Stimulated activated CD4-positive, alpha-beta T cell treated with anti-CD3 and anti-CD28 coated beads, Interleukin-2, amount 100 ng/mL, for 48 hours (primary cell): ENCODE measurements around the gene MCAT.
"Not testable (repeated sequence)": the region's sequence is repeated elsewhere in the genome, so short reads cannot be mapped to it uniquely, and the experiment has no call there.

ENCODE experiments used
- DNase-seq, 2 donors: peaks; one replicate each; pipeline ENCODE4 v3.0.0-alpha.2; 2020

The MCAT gene

DNA sequence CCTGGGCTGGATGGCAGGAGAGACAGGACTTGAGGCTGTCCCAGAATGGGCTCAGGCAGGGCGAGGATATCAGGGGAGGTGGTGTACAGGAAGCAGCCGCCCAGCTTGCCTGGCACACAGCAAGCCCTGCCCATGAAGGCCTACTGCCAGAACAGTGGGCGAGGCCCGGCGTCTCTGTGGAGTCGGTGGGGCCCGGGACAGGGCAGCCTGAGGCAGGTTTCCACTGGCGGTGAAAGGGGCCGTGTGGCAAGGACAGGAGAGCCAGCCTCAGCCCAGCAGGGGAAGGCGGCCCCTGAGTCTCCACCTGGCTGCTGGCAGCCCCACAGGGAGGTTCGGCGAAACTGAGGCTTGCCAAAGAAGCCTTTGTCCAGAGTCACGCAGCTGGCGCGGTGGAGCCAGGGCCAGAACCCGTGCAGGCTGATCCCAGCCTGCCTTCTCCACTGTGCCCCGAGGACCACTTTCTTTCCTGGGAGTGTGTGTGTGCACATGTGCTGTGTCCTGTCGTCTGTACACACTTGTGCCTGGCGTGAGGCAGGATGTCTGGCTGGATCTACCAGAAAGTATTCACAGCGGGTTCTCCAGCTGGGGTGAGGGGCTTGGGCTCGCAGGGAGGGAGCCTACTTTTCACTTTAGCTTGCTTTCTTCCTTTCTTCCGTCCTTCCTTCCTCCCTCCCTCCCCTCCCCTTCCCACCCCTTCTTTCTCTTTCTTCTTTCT is 9.3 kb upstream of the MCAT start:
- peak; percentile 44 to 56 for DNase-seq

DNA sequence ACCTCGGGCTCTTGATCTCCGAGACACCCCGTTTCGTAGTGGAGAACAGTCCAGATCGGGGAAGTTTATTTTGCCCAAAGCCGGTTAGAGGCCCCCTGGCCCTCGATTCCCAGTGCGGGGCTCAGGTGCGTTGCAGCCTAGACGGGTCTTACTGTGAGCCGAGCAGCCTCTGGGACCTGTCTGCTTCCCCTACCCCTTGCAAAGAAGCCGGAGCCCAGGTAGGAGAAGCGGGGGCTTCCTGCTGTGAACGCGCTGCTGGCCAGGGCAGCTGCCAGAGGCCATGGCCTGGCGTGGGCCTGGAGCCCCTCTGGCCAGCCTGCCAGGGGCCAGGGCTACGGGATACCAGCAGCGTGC is 8.8 kb upstream of the MCAT start:
- no peak for DNase-seq

DNA sequence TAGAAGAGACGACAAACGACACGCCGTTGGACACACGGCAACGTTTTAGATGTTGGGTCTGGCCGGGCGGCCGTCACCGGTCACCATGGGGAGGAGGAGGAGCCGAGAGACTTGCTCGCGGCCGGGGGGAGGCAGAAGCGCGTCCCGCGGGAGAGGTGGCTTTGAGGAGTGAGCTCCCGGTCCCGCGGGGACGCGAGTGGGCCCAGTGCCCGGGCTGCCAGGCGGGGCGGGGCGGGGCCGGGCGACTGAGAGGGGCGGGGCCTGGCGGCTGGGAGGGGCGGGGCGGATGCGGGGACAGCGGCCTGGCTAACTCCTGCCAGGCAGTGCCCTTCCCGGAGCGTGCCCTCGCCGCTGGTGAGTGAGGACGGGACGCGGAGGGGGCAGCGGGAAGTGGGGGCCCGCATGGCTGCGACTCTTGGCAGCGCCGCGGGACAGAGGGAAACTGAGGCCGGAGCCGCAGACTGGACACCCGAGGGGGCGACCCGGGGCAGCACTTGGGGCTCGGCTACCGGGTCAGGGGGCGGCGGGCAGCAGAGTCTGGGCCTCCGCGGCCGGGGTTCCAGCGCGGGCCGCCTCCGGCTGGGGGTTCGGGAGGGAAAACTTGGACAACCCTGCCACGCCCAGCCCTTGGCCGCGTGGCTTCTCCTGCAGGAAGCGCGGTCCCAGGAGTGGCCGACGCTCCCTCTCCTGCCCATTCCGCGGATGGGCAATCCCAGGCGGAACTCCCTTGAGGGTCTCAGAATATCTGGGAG is 8.2 kb upstream of the MCAT start, which contains the start of gene TSPO:
TSS of gene TSPO (plus strand) at position 309 of the 752 bp plus-strand sequence. CDS start 7,680 bp downstream, outside the sequence.
- DNase-seq = peak; percentile 55 to 58

DNA sequence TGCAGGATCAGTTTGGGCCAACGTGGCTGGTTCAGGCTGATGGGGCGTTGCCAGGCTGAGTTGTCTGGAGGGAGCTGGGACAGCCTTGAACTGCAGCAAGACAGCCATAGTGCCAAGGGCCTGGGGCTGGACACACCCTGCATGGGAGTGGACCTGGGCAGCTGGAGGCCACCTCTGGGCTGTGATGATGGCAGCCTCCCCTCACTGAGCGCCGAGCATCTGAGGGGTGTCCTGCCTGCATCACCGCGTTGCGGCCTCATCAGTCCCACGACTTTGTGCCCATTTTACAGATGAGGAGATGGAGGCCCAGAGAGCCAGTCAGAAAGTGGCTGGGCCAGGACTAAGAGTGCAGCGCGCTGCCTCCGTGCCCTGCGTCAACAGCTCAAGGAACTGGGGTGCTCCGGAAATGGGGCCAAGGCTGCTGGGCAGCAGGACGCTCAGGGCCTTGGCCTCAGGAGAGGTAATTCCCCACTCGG is 7.6 kb upstream of the MCAT start:
- DNase-seq = no peak

DNA sequence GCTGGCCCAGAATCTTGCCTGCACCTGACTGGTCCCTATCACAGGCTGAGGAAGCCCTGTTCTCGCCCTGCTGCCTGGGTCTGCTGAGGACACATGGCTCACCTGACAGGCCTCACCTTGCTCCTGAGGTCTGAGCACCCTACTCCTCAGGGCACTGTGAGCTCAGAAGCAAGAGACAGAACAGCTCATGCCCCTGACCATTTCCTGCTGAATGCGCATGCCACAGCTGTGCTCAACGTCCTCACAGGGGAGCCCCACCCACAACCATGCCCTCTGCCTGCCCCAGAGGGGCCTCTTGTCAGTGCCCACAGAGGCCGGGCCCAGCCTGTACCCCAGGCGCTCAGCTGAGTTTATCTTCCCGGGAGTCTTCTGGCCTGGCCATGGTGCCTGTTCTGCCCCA is 5.4 kb upstream of the MCAT start:
- no peak for DNase-seq

DNA sequence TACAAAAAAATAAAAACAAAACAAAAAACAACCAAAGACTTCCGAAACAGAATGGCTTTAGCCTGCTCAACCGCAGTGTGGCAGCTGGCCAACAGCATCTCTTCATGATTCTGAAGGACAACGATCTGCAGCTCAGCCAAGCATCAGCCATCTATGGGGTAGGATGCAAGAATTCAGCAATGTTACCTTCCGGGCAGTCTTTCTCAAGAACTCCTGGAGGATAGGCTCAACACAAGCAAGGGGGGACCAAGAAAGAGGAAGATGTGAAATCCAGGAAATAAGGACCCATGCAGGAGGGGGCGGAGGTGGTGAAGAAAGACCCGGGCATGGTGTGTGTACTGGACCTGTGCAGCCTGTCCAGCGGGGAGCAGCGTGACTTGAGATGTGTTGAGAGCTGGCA is 4.6 kb upstream of the MCAT start:
- DNase-seq = no peak

DNA sequence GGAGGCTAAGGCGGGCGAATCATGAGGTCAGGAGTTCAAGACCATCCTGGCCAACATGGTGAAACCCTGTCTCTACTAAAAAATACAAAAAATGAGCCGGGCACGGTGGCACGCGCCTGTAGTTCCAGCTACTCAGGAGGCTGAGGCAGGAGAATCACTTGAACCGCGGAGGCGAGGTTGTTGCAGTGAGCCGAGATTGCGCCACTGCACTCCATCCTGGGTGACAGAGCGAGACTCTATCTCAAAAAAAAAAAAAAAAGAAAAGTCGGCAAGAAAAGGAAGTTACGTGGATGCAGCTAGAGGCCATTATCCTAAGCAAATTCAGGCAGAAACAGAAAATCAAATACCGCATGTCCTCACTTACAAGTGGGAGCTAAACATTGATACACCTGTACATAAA is 3.1 kb upstream of the MCAT start:
- not testable (repeated sequence) for DNase-seq

DNA sequence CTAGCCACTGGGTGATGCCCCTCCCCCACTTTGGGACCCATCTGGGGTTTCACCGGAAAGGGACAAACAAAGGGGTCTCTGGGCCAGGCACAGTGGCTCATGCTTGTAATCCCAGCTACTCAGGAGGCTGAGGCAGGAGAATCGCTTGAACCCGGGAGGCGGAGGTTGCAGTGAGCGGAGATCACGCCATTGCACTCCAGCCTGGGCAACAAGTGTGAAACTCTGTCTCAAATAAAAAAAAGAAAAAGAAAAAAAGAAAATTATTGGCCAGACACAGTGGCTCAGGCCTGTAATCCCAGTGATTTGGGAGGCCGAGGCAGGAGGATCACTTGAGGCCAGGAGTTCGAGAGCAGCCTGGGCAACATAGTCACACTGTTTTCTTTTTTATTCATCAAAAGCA is 2.2 kb upstream of the MCAT start:
- not testable (repeated sequence) for DNase-seq

DNA sequence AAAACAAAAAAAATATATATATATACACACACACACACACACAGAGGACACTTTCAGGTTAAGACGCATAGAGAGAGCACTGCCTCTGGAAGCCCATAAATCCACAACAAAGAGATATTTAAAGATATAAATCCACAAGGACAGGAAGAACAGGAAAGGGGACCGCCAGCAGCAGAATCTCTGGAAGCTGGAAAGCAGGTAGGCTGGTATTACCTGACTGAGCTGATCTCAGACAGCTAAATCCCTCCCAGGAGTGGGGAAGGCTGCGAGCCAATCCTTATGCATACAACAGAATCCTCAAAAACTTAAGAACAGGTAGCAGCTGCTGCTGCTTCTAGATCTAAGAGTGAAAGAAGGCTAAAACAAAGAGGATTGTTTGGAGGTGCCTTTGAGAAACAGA is 1.8 kb upstream of the MCAT start:
- no peak for DNase-seq

DNA sequence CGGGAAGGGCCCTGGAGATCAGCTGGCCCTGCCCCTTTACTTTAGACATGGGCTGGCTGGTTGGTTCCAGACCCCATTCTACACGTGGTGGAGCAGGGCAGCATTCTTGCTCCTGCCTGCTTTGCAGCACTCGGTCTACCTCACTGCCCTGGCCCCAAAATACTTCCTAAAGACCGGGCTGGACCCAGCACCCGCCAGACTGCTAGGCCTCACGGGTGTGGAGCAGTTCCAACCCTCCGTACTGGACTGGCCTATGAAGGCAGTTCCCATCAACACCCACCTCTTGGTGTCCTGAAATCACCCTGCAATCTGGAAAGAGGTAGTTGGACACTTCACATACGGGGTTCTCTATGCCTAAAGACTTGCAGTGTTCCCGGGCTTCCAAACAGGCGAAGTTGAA is 6.4 kb downstream of the MCAT start:
- no peak for DNase-seq

DNA sequence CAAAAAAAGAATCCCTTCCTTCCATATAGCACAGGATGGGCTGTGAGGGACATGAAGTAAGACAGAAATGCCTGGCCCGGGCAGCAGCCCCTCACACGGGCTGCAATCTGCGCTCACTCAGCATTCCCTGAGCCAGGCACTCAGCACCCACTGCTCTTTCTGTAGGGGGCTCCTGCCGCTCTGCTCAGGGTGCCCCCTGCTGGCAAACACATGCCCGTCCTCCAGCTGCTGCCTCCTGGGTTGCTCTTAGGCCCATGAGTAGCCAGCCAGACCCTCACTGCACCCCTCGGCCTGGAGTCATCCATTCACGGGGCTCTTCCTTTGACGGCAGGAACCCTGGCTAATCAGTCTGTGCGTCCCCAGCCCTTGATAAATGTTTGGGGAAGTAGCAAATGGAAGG is 6.9 kb downstream of the MCAT start:
- peak in 1 of 2 donors; percentile 14 for DNase-seq

DNA sequence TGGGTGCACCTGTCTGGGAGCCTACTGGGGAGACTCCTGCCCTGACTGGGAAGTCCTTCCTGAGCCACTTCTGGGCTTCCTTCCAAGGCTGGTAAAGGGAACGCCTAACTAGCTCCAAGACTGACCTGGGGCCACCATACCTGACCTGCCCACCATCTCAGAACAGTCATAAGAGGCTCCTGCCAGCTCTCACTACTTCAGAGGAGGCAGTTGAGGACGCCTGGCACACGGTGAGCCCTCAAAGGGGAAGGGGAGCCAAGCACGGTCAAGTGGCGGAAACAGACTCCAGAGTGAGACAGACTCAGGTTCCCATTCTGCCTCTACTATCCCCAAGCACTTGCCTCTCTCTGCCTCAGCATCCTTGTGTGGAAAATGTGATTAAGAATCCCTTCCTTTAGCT is 7.6 kb downstream of the MCAT start:
- DNase-seq = no peak

DNA sequence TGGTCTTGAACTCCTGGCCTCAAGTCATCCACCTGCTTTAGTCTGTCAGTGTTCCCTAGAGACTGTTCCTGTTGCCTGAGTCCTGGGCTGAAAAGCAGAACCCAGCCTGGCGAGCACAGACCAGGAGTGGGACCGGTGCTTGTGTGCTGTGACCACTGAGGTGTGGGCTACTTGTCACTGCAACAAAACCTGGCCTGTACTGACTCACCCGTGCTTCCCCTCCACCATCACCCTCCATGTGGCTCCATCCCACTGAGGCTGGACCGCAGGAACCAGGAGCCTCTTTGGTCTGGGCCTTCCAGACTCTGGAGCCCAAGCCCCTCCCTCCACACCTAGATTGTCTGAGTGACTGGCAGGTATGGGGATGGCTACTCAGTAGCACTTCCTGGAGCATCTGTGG is 8.6 kb downstream of the MCAT start:
- no peak for DNase-seq

DNA sequence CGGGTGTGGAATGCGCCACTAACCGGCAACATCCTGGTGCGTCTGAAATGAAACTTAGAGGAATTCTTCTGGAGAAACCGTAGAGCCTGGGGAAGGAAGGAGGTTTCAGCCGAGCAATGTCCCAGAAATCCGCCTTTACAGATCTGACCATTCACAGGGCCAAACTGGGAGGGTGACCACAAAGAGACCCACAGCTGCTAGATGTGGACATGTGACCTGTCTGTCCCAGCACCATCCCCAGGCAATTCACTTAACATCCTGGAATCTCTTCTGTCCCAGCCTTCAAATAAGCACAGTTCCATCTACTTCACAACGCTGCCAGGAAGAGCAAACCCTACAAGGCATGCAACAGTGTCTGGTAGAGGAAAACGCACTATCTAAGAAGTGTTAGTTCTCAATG is 9.8 kb downstream of the MCAT start:
- no peak for DNase-seq

DNA sequence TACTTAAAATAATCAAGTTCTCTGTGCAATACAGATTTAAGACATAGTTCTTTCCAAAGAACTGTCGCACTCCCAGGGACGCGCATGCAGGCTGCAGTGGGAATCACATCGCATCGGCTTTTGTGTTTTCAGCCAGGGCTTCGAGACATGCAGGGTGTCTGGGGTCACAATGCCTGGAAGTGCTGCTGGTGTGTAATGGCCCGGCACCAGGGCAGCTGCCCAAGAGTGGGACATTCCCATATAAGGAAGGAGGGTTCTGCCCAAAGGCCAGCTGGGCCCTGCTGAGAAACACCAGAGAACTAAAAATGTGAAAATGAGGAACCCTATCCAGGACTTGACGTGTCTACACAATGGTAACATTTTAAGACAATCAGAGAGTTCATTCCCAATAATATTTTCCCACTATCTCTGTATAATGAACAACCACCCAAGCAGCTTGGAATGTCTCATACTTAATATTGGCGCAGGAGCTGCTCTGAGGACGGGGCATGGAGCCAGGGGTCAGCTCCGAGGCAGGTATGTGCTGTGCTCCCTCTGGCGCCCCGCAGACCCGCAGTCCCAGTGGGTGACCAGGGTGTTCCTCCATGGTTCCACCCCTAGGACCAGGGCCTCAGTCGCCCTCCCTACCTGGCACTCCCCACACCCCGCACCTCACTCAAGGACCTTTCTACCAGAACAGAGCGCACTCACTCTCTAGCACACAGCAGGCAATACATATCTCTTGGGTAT is 11.3 kb downstream of the MCAT start:
- DNase-seq = no peak

DNA sequence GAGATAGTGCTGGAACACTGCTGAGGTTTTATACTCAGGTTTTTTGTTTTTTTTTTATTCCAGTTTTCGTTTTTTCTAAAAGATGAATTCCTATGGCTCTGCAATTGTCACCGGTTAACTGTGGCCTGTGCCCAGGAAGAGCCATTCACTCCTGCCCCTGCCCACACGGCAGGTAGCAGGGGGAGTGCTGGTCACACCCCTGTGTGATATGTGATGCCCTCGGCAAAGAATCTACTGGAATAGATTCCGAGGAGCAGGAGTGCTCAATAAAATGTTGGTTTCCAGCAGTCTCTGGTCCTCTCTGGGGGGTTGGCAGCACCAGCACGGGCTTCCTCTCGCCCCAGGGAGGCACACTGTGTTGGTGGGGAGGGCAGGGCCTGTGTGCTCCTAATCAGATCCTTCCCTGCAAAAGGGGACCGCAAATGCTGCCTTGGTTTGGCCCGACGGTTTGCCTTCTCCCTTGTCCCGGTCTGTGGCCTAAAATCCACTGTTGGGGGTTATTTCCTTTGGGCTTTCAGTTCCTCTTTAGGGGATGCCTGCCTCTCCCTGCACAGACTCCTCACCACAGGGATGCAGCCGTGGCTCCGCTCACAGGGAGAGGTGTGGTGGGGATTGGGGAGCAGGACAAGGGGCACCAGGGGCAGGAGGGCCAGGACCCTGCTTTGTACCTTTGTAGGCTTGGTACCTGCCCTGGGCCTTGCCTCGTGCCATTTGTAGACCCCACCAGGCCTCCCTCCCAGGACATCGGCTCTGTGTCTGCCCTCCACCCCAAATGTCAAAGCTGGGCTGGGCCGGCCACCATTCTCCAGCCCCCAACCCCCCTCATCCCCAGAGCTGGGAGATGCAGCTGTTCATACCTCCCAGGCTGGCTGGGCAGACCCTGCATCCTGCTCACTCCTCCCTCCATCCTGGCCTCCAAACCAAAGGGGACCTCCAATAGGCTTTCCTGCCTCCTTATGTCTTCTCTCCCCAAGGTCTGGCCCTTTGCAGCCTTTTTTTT is 13.5 kb downstream of the MCAT start:
- no peak for DNase-seq

DNA sequence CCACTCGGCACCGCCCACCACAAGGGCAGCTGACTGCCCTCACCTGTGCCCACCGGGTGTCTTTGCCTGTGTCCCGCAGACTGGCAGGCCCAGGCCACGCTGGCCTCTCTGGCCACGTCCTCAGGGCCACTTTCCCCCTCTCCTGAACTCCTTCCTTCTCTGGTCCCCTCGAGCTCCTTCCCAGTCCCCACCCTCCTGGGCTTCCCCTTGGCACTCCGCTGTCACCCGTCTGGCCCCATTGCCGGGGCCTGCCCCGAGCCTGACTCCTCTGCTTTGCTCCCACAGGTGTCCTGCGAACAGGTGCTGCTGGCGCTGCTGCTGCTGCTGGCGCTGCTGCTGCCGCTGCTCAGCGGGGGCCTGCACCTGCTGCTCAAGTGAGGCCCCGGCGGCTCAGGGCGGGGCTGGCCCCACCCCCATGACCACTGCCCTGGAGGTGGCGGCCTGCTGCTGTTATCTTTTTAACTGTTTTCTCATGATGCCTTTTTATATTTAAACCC is 14.2 kb downstream of the MCAT start:
- no peak for DNase-seq

DNA sequence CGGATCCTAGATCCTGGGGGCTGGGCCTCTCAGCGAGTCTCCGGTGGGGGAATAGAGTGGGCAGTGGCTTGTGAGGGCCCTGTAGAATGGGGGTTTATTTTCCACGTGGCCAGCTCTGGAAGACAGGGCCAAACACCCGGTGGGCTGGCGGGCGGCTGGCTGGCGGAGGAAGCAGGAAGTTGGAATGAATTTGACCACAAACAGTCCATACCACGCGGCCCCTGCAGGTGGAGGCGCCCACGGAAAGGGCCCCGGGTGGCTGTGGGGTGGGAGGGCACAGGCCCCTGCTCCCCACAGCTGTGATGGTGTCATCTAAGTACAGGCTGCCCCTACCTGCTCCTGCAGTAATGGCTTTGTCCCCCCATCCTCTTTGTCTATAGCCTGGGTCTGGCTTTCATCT is 15.1 kb downstream of the MCAT start:
- DNase-seq = no peak

DNA sequence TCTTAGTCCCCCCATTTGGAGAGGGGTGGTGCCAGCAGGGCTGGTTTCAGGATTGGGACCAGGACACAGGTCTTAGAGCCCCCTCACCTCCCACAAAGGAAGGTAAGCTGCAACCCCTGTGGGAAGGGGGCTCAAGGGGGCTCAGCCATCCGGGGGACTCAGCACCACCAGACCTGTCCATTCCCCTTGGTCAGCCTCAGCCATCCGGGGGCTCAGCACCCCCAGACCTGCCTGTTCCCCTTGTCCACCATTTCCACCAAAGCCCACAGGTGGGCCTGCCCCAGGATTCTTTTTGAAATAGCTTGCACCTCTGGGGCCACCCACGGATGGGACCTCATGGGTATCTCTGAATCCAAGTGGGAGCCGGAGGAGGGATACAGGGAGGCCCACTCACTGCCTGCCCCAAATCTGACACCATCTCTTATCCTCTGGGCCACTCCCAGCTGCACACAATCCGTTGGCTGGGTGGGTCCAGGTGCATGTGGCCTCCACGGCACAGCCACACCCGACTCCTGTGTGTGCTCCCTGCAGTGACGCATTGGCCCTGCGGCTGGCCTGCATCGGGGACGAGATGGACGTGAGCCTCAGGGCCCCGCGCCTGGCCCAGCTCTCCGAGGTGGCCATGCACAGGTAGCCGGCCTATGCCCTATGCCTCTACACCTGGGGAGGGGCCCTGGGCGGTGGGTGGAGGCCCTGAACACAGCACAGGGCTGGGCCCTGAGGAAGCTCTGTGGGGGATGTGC is 15.9 kb downstream of the MCAT start:
- DNase-seq = no peak

DNA sequence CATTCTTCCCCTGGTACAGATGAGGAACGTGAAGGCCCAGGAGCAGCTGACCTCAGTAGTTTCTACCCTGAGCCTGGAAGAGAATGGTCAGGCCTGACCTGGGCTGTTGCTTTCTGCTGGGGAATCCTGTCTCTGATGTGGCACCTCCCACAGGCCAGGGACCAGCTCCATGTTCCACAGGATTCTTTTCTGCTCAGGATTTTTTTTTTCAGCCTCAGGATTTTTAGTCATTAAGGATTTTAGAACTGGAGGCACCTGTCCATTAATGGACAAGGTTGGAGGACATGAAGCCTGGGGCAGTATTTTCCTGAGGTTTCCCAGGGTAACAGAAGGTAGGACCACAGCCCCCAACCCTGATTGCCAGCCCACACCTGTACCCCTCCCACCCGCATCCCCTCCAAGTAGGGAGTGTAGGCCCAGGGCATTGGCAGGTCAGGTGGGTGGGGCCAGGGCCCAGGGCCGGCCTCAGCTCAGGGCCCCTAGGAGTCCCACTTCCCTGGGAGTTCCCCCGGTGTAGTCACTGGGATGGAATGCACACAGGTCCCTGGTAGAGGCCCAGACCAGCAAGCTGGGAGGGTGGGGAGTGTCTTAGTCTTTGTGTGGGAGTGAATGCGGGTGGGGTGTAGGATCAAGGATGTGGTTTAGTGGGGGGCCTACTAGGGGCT is 16.6 kb downstream of the MCAT start:
- DNase-seq = no peak

DNA sequence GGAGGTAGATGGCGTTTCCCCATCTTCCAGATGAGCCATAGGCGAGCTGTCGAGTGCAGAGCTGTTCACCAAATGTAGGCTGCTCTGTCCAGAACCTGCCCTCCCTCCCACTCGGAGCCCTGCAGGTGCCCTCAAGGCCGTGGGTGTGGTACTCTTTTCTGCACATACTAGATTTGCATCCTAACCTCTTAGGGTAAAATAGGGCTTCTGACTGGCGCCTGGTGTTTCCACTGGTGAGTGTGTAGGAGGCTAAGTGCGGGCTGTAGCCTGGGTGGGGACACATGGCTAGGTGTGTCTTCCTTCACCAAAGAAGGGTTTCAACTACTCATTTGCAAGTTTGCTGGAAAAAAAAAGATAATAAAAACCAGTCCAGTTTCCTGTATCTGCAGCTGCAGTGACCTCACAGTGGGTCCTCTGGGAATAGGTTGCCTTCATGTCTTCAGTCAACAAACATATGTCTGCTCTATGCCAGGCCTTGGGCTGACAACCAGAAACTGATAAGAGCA is 24.2 kb downstream of the MCAT start:
- no peak for DNase-seq
